Peyer's patch (tissue), 4 donors: Measurements from ENCODE around the gene AMACR.

Experiments
- POLR2A ChIP-seq, 2 donors: fragments of 450-650 bp; IDR thresholded peaks; one replicate each; pipeline ENCODE4 v1.5.1; 2017; ENCODE audit warnings: antibody characterized with exemption in 2 of 2, mild to moderate bottlenecking in 2 of 2, moderate library complexity in 2 of 2
- TF ChIP-seq, protein P1 (sequence below), 6 experiments: fragments of 450-650 bp in 4 of 6; fragments of 200-600 bp in 2 of 6; sonication (generic) in 1 of 6; IDR thresholded peaks; one replicate each; pipeline ENCODE4 v1.5.1; 2017 to 2019; ENCODE audit warnings: antibody characterized with exemption in 6 of 6, mild to moderate bottlenecking in 3 of 6, moderate library complexity in 1 of 6

- TF ChIP-seq, protein P1, sequence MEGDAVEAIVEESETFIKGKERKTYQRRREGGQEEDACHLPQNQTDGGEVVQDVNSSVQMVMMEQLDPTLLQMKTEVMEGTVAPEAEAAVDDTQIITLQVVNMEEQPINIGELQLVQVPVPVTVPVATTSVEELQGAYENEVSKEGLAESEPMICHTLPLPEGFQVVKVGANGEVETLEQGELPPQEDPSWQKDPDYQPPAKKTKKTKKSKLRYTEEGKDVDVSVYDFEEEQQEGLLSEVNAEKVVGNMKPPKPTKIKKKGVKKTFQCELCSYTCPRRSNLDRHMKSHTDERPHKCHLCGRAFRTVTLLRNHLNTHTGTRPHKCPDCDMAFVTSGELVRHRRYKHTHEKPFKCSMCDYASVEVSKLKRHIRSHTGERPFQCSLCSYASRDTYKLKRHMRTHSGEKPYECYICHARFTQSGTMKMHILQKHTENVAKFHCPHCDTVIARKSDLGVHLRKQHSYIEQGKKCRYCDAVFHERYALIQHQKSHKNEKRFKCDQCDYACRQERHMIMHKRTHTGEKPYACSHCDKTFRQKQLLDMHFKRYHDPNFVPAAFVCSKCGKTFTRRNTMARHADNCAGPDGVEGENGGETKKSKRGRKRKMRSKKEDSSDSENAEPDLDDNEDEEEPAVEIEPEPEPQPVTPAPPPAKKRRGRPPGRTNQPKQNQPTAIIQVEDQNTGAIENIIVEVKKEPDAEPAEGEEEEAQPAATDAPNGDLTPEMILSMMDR (IDR thresholded peaks at IDR 0.05), result no peak
- TF ChIP-seq POLR2A (IDR thresholded peaks at IDR 0.05), result no peak
These were observed 2.6 kb downstream of the AMACR start for GRCh38 chr5:34005211-34005610.
